K562 (cell line): ENCODE data around the gene SIRT7. TPM values are rescaled to one million over a fixed set of nuclear protein-coding genes. Genes with fewer than 3 reads are reported as not detected.

Experiments used
- ATF3 ChIP-seq, 2 experiments: fragments of 450-650 bp in 1 of 2; sonication (generic) in 1 of 2; formaldehyde crosslinking in 1 of 2; IDR thresholded peaks in 1 of 2; conservative IDR thresholded peaks in 1 of 2; 2 replicates each; pipeline versions ENCODE4 v1.6.1 to v1.8.1; 2016 to 2023; ENCODE audit warnings: mild to moderate bottlenecking in 2 of 2, moderate library complexity in 2 of 2, inconsistent platforms in 1 of 2, missing genetic modification reagents in 1 of 2
- C11orf30 ChIP-seq: fragments of 450-650 bp; IDR thresholded peaks from 2 replicates; pipeline ENCODE4 v1.6.1; 2016; ENCODE audit warnings: low read depth, mild to moderate bottlenecking
- CREB1 ChIP-seq, 2 experiments: sonication (generic) in 1 of 2; formaldehyde crosslinking in 1 of 2; IDR thresholded peaks; 2 replicates each; pipeline versions ENCODE4 v1.6.1 to v1.8.0; 2012 to 2022; ENCODE audit warnings: inconsistent platforms in 1 of 2, mild to moderate bottlenecking in 1 of 2, missing genetic modification reagents in 1 of 2, moderate library complexity in 1 of 2
- EGR1 ChIP-seq: fragments of 450-650 bp; conservative IDR thresholded peaks from 2 replicates; pipeline ENCODE4 v1.6.1; 2017; ENCODE audit warnings: mild to moderate bottlenecking
- EP300 ChIP-seq: IDR thresholded peaks from 2 replicates; pipeline ENCODE4 v1.6.1; 2012; ENCODE audit warnings: low read length, improper control_type of control experiment
- EP400 ChIP-seq: fragments of 450-650 bp; IDR thresholded peaks from 2 replicates; pipeline ENCODE4 v1.6.1; 2017; ENCODE audit warnings: antibody characterized with exemption, mild to moderate bottlenecking, moderate library complexity
- MXI1 ChIP-seq: IDR thresholded peaks from 2 replicates; pipeline ENCODE4 v1.6.1; 2011; ENCODE audit warnings: low read depth, mild to moderate bottlenecking, improper control_type of control experiment, low read length
- MYC ChIP-seq, 2 experiments: fragments of 250-450 bp in 1 of 2; sonication (Bioruptor Pico) in 1 of 2; IDR thresholded peaks; 2 replicates each; pipeline versions ENCODE4 v1.5.1 to v1.6.1; 2012 to 2021; ENCODE audit warnings: low read depth in 2 of 2, borderline replicate concordance in 1 of 2, improper control_type of control experiment in 1 of 2, low read length in 1 of 2, mild to moderate bottlenecking in 1 of 2, moderate library complexity in 1 of 2
- NCOA2 ChIP-seq, 2 experiments: fragments of 450-650 bp; IDR thresholded peaks; 2 replicates each; pipeline ENCODE4 v1.6.1; 2018; ENCODE audit warnings: mild to moderate bottlenecking in 2 of 2, moderate library complexity in 1 of 2; ENCODE audit not compliant: partially characterized antibody in 2 of 2
- SMAD1 ChIP-seq: fragments of 150-350 bp; IDR thresholded peaks from 2 replicates; pipeline ENCODE4 v1.6.1; 2014; ENCODE audit warnings: low read length, low read depth; ENCODE audit not compliant: partially characterized antibody
- SMARCC2 ChIP-seq: fragments of 450-650 bp; IDR thresholded peaks from 2 replicates; pipeline ENCODE4 v1.6.1; 2017; ENCODE audit warnings: antibody characterized with exemption, moderate library complexity, mild to moderate bottlenecking, low read depth
- TAF1 ChIP-seq: IDR thresholded peaks from 2 replicates; pipeline ENCODE4 v1.6.1; 2011; ENCODE audit warnings: mild to moderate bottlenecking, low read length, moderate library complexity; ENCODE audit not compliant: insufficient read depth, control insufficient read depth, severe bottlenecking; ENCODE audit errors: extremely low read depth
- TGIF2 ChIP-seq: sonication (generic); formaldehyde crosslinking; IDR thresholded peaks from 2 replicates; pipeline ENCODE4 v1.8.1; 2022; ENCODE audit warnings: mild to moderate bottlenecking, missing genetic modification reagents, moderate library complexity
- ZBTB43 ChIP-seq: sonication (generic); formaldehyde crosslinking; IDR thresholded peaks from 2 replicates; pipeline ENCODE4 v1.8.0; 2023; ENCODE audit warnings: mild to moderate bottlenecking, missing genetic modification reagents
- ZNF316 ChIP-seq: fragments of 450-650 bp; IDR thresholded peaks from 2 replicates; pipeline ENCODE4 v1.6.1; 2016
- ZNF347 ChIP-seq: fragments of 450-650 bp; formaldehyde crosslinking; IDR thresholded peaks from 2 replicates; pipeline ENCODE4 v1.4.0; 2020; ENCODE audit warnings: low read depth, mild to moderate bottlenecking, moderate library complexity
- ZNF583 ChIP-seq: fragments of 250-450 bp; sonication (Bioruptor Pico); IDR thresholded peaks from 2 replicates; pipeline ENCODE4 v1.4.0; 2020
- polyA plus RNA-seq, 8 experiments: library from polyadenylated mRNA; depleted of rRNA in 4 of 8; stranded (reverse) in 5 of 8; unstranded in 3 of 8; fragments of >200 nt; fragmentation: Nextera tagmentation in 2 of 8; fragmentation: Illumina TruSeq in 1 of 8; extraction: Ambion mirVana in 2 of 8; extraction: Trizol in 1 of 8; gene quantifications; 2 replicates each; pipeline versions ENCODE4 v1.2.1 to v1.2.3, GENCODE V29; 2011 to 2014; ENCODE audit warnings: inconsistent platforms in 1 of 8, missing spikeins in 1 of 8
- total RNA-seq, 7 experiments: library from RNA; depleted of rRNA in 6 of 7; stranded (reverse); fragments of >200 nt in 6 of 7; fragmentation: Illumina TruSeq in 2 of 7; extraction: Trizol in 2 of 7; gene quantifications; 2 replicates each; pipeline versions ENCODE4 v1.2.1 to v1.2.3, GENCODE V29; 2011 to 2021; ENCODE audit warnings: low replicate concordance in 1 of 7
- TF ChIP-seq, protein P1 (sequence below): fragments of 250-450 bp; sonication (Bioruptor Pico); IDR thresholded peaks from 2 replicates; pipeline ENCODE4 v1.8.0; 2021; ENCODE audit warnings: mild to moderate bottlenecking, moderate library complexity
- TF ChIP-seq, protein P2 (sequence below), 2 experiments: IDR thresholded peaks; 2 replicates each; pipeline ENCODE4 v1.6.1; 2012; ENCODE audit warnings: improper control_type of control experiment in 2 of 2, low read depth in 2 of 2, low read length in 2 of 2, borderline replicate concordance in 1 of 2

Gene SIRT7
- total and polyA plus RNA-seq, 9 of the 15 experiments (the other 6 are each of a cell fraction or from before 2014, with no cell fraction given) = 1.6 to 54.8 (median 20.3) TPM

DNA sequence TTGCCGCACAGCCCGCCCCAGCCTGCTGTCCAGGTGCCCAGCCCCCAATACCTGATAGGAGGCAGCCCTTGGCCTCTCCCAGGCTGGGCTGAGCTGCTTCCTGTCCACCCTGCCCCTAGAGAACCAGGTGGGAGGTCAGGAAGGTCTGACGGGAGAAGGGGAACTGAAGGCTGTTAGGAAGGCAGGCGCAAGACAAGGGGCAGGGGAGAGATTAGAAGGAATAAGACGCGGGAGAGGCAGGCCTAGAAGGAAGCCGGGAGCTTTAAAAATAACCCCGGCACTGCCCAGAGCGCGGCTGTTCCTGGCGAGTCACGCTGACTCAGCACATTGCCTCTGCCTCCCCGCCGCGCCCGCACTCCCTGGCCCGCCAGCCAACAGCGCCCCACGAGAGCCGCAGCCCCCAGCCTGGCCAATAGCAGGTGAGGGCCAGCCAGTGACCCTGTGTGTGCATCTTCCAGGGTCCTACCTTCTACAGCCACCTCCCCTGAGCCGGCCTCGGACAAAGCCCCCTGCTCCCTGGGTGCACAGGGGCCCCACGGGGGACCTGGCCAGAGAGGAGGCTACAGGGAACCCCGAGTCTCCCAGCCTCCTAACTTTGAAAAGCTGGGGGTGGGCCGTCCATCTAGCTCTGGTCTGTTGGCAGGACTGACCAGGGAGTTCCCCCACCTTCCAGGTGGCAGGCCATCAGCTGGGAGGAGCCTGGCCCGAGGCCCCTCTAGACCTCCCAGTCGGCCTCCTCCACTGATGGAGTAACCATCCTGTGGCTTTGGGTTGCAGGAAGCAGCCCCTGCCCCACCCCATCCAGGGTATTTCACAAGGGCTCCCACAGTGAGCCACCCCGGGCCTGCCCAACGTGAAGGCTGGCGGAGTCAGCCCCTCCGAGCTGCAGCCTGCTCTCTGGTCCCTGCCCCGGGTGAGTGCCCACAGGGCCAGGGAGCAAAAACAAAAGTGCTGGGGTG is 5.6 kb upstream of the SIRT7 start (continued):
- no peak for TF ChIP-seq TGIF2 (CRISPR knock-in tag)
- peak; percentile 100 for TF ChIP-seq ZNF316
- TF ChIP-seq SMAD1 = peak; percentile 17
- peak; percentile 73 for TF ChIP-seq TAF1
- TF ChIP-seq EP400 = peak; percentile 83
- TF ChIP-seq, protein P1, sequence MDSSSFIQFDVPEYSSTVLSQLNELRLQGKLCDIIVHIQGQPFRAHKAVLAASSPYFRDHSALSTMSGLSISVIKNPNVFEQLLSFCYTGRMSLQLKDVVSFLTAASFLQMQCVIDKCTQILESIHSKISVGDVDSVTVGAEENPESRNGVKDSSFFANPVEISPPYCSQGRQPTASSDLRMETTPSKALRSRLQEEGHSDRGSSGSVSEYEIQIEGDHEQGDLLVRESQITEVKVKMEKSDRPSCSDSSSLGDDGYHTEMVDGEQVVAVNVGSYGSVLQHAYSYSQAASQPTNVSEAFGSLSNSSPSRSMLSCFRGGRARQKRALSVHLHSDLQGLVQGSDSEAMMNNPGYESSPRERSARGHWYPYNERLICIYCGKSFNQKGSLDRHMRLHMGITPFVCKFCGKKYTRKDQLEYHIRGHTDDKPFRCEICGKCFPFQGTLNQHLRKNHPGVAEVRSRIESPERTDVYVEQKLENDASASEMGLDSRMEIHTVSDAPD (CRISPR knock-in tag) = no peak
- TF ChIP-seq ZNF347 (CRISPR knock-in tag) = no peak
- peak; percentile 66; the same call in 1 of the 2 replicates for TF ChIP-seq SMARCC2
- TF ChIP-seq ATF3 (IDR thresholded peaks at IDR 0.05) = peak; percentile 47; the same call in 1 of the 2 replicates
- TF ChIP-seq ATF3 (CRISPR knock-in tag; conservative IDR thresholded peaks at IDR 0.05) = no peak; the same call in 1 of the 2 replicates
- TF ChIP-seq ZNF583 = peak; percentile 13; the same call in 1 of the 2 replicates
- no peak for TF ChIP-seq NCOA2 (IDR thresholded peaks at IDR 0.05; ENCODE audit: partially characterized antibody in 2 of 2)
- TF ChIP-seq MYC (IDR thresholded peaks at IDR 0.05; ENCODE audit: low read depth, low read length) = peak; percentile 82
- no peak for TF ChIP-seq MYC (CRISPR knock-in tag; IDR thresholded peaks at IDR 0.05; ENCODE audit: borderline replicate concordance, low read depth)
- TF ChIP-seq, protein P2, sequence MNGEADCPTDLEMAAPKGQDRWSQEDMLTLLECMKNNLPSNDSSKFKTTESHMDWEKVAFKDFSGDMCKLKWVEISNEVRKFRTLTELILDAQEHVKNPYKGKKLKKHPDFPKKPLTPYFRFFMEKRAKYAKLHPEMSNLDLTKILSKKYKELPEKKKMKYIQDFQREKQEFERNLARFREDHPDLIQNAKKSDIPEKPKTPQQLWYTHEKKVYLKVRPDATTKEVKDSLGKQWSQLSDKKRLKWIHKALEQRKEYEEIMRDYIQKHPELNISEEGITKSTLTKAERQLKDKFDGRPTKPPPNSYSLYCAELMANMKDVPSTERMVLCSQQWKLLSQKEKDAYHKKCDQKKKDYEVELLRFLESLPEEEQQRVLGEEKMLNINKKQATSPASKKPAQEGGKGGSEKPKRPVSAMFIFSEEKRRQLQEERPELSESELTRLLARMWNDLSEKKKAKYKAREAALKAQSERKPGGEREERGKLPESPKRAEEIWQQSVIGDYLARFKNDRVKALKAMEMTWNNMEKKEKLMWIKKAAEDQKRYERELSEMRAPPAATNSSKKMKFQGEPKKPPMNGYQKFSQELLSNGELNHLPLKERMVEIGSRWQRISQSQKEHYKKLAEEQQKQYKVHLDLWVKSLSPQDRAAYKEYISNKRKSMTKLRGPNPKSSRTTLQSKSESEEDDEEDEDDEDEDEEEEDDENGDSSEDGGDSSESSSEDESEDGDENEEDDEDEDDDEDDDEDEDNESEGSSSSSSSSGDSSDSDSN (IDR thresholded peaks at IDR 0.05; ENCODE audit: borderline replicate concordance in 1 of 2, low read depth in 2 of 2, low read length in 2 of 2) = peak; percentile 36 to 72; a peak in 2 of 4 replicates
- 0 out of 2 replicates have a peak, but pooled peaks have one; percentile 56 for TF ChIP-seq ZBTB43
- TF ChIP-seq C11orf30 = peak; percentile 100
- TF ChIP-seq MXI1 = peak; percentile 75; the same call in 1 of the 2 replicates
- no peak for TF ChIP-seq CREB1 (IDR thresholded peaks at IDR 0.05)
- TF ChIP-seq CREB1 (CRISPR knock-in tag; IDR thresholded peaks at IDR 0.05) = 0 out of 2 replicates have a peak, but pooled peaks have one; percentile 15
- peak; percentile 73 for TF ChIP-seq EP300
- peak; percentile 6; the same call in 1 of the 2 replicates for TF ChIP-seq EGR1
